ENCODE measurements around the gene TP53AIP1. TPM values are rescaled to one million over a fixed set of nuclear protein-coding genes. Genes with fewer than 3 reads are reported as not detected.

TP53AIP1 gene
- total and polyA plus RNA-seq, 2 of the 8 experiments (the other 6 are each of a cell fraction or from before 2014, with no cell fraction given), result 0.03 TPM; not detected in 1

- WGBS, 2 experiments (ENCODE audit: extremely low coverage in 1 of 2, insufficient coverage in 1 of 2, insufficient read length in 1 of 2, insufficient replicate concordance in 2 of 2, low coverage in 1 of 2, low lambda C conversion rate in 2 of 2, missing lambda C conversion rate in 1 of 2), result 78% methylated on average over 11 of the region's 11 CpGs; no CpG with 5 or more reads in 1 of the 2 experiments
- no peak for FAIRE-seq
- TF ChIP-seq PHF8 (conservative IDR thresholded peaks at IDR 0.05; ENCODE audit: low read depth, low read length) (no peak), CHD1 (IDR thresholded peaks at IDR 0.05; ENCODE audit: low read depth, low read length) (no peak), HDAC2 (IDR thresholded peaks at IDR 0.05; ENCODE audit: borderline replicate concordance in 1 of 2, low read depth in 2 of 2, low read length in 2 of 2) (no peak), POU5F1 (IDR thresholded peaks at IDR 0.05; ENCODE audit: low read depth, low read length) (no peak), FOSL1 (IDR thresholded peaks at IDR 0.05; ENCODE audit: insufficient read depth, low read depth, low read length) (no peak), JUND (IDR thresholded peaks at IDR 0.05; ENCODE audit: low read length) (no peak), SAP30 (IDR thresholded peaks at IDR 0.05; ENCODE audit: insufficient read depth, insufficient replicate concordance, low read length) (no peak), CTCF (IDR thresholded peaks at IDR 0.05; ENCODE audit: control extremely low read depth in 1 of 3, insufficient read depth in 1 of 3, low read depth in 1 of 3, low read length in 3 of 3) (no peak), CBX8 (IDR thresholded peaks at IDR 0.05; ENCODE audit: borderline replicate concordance, low read depth, low read length) (no peak), KDM4A (IDR thresholded peaks at IDR 0.05; ENCODE audit: low read depth, low read length, severe bottlenecking) (no peak), SIN3A (conservative IDR thresholded peaks at IDR 0.05 in 1 of 2, IDR thresholded peaks at IDR 0.05 in 1 of 2; ENCODE audit: low read depth in 1 of 2, low read length in 2 of 2) (no peak)
Measured at GRCh38 chr11:128927108-128927461, 15.6 kb downstream of the TP53AIP1 start.

More at GRCh38 chr11:128927108-128927461, 15.6 kb downstream of the TP53AIP1 start:
- Histone ChIP-seq H3K27me3 (replicated peaks in 1 of 4; ENCODE audit: control insufficient read depth in 3 of 4, extremely low read depth in 1 of 4, insufficient read depth in 3 of 4, low read length in 3 of 4) (peaks cover 2 to 44% (median 35%) of the 10 kb centered on the region in 4 experiments), H2BK12ac (ENCODE audit: low read depth, low read length) (no peak overlapping the region), H3K27ac (ENCODE audit: low read depth, low read length) (no peak overlapping the region), H4K91ac (replicated peaks; ENCODE audit: insufficient read length, low read length) (peak overlapping the region; percentile 82), H3K23me2 (ENCODE audit: low read depth, low read length) (no peaks in the 10 kb centered on the region), H3K79me2 (ENCODE audit: control insufficient read depth in 1 of 2, insufficient read depth in 2 of 2, low read length in 2 of 2) (no peaks in the 10 kb centered on the region), H2AK5ac (ENCODE audit: low read depth, low read length) (0 out of 2 replicates have a peak overlapping the region, but pooled peaks have one; percentile 40), H2BK120ac (replicated peaks; ENCODE audit: low read depth, low read length) (no peak overlapping the region), H3K36me3 (ENCODE audit: control insufficient read depth in 2 of 4, insufficient read depth in 4 of 4, low read length in 3 of 4) (no peaks in the 10 kb centered on the region), H4K5ac (ENCODE audit: insufficient read length, low read depth, low read length) (no peak overlapping the region), H2BK5ac (ENCODE audit: low read depth, low read length) (peak overlapping the region; percentile 54; the same call in 1 of the 2 replicates), H4K20me1 (replicated peaks in 1 of 2; ENCODE audit: control insufficient read depth in 1 of 2, insufficient read depth in 2 of 2, low read length in 2 of 2) (no peaks in the 10 kb centered on the region), H3K4ac (replicated peaks; ENCODE audit: insufficient read length, low read depth, low read length) (no peak overlapping the region), H2AFZ (ENCODE audit: low read length) (no peak overlapping the region), H3K4me1 (replicated peaks in 1 of 4; ENCODE audit: control insufficient read depth in 3 of 4, insufficient read depth in 4 of 4, low read length in 3 of 4) (peaks cover 5 to 41% (median 17%) of the 10 kb centered on the region in 4 experiments), H3K18ac (ENCODE audit: extremely low read depth, low read length) (no peak overlapping the region), H4K8ac (ENCODE audit: extremely low read depth, insufficient read depth, low read length) (no peak overlapping the region), H3K4me2 (ENCODE audit: insufficient read depth in 1 of 2, low read depth in 2 of 2, low read length in 2 of 2) (no peak overlapping the region), H3K56ac (replicated peaks; ENCODE audit: insufficient read length, low read depth, low read length) (no peak overlapping the region), H2BK15ac (ENCODE audit: low read length) (no peak overlapping the region), H3K9me3 (ENCODE audit: insufficient read depth in 2 of 2, low read depth in 1 of 2, low read length in 1 of 2) (no peaks in the 10 kb centered on the region), H3K4me3 (ENCODE audit: extremely low read depth in 1 of 4, insufficient read depth in 2 of 4, low read depth in 3 of 4, low read length in 4 of 4) (no peak overlapping the region), H3K23ac (ENCODE audit: insufficient read length) (no peak overlapping the region), H3K9ac (replicated peaks in 1 of 4; ENCODE audit: extremely low read depth in 1 of 4, low read depth in 3 of 4, low read length in 3 of 4) (no peak overlapping the region), H2BK20ac (ENCODE audit: low read length) (no peak overlapping the region), H3K79me1 (ENCODE audit: low read depth, low read length) (no peaks in the 10 kb centered on the region), H3K14ac (ENCODE audit: insufficient read length) (no peak overlapping the region)
- ChIA-PET POLR2A (ENCODE audit: partially characterized antibody) (no interaction called here), CTCF (ENCODE audit: partially characterized antibody) (interaction anchor here (1.0 to 7.8 kb wide), 7 partner anchors 9 to 755 kb away, joined by 3 to 77 read pairs (median 3); no protein-coding TSS in a partner anchor)
- no peak for DNase-seq (ENCODE audit: low read depth in 1 of 2, low spot score in 2 of 2)

Measured in H1 (cell line).